HepG2 (cell line): Measurements from ENCODE around the gene CHCT1. TPM values are rescaled to one million over a fixed set of nuclear protein-coding genes. Genes with fewer than 3 reads are reported as not detected.

Source experiments
- BATF2 ChIP-seq: sonication (generic); formaldehyde crosslinking; IDR thresholded peaks from 2 replicates; pipeline ENCODE4 v1.8.0; 2022; ENCODE audit warnings: mild to moderate bottlenecking, missing genetic modification reagents, moderate library complexity
- EHMT2 ChIP-seq: fragments of 200-600 bp; sonication (generic); IDR thresholded peaks from 2 replicates; pipeline ENCODE4 v1.7.0; 2017; ENCODE audit warnings: antibody characterized with exemption, low read depth, low read length, borderline replicate concordance
- FOXA1 ChIP-seq, 2 experiments: fragments of 450-650 bp in 1 of 2; sonication (generic) in 1 of 2; formaldehyde crosslinking in 1 of 2; IDR thresholded peaks; 2 replicates each; pipeline versions ENCODE4 v1.4.0 to v1.6.1; 2016 to 2020; ENCODE audit warnings: missing genetic modification reagents in 1 of 2
- GATA4 ChIP-seq: sonication (generic); IDR thresholded peaks from 2 replicates; pipeline ENCODE4 v1.6.1; 2016; ENCODE audit warnings: antibody characterized with exemption, low read depth, borderline replicate concordance
- IRF2 ChIP-seq: IDR thresholded peaks from 2 replicates; pipeline ENCODE4 v1.6.1; 2018; ENCODE audit warnings: missing genetic modification reagents, missing compliant biosample characterization
- MED8 ChIP-seq: sonication (generic); formaldehyde crosslinking; IDR thresholded peaks from 2 replicates; pipeline ENCODE4 v1.8.1; 2023; ENCODE audit warnings: mild to moderate bottlenecking, missing genetic modification reagents; ENCODE audit not compliant: insufficient replicate concordance
- SETDB1 ChIP-seq: sonication (generic); formaldehyde crosslinking; IDR thresholded peaks from 2 replicates; pipeline ENCODE4 v1.5.1; 2020; ENCODE audit warnings: missing genetic modification reagents, mild to moderate bottlenecking, borderline replicate concordance
- SMAD9 ChIP-seq: sonication (generic); formaldehyde crosslinking; IDR thresholded peaks from 2 replicates; pipeline ENCODE4 v1.5.1; 2020; ENCODE audit warnings: mild to moderate bottlenecking, missing genetic modification reagents
- SP2 ChIP-seq: sonication (generic); formaldehyde crosslinking; IDR thresholded peaks from 2 replicates; pipeline ENCODE4 v1.5.1; 2020; ENCODE audit warnings: mild to moderate bottlenecking, missing genetic modification reagents
- SRSF1 ChIP-seq: fragments of 200-400 bp; formaldehyde crosslinking; optimal IDR thresholded peaks from 2 replicates; pipeline ENCODE3; 2017; ENCODE audit warnings: mild to moderate bottlenecking, low read depth, low read length, moderate library complexity
- SRY ChIP-seq: sonication (generic); formaldehyde crosslinking; IDR thresholded peaks from 2 replicates; pipeline ENCODE4 v1.8.0; 2022; ENCODE audit warnings: mild to moderate bottlenecking, missing genetic modification reagents
- TBX2 ChIP-seq: sonication (generic); formaldehyde crosslinking; IDR thresholded peaks from 2 replicates; pipeline ENCODE4 v1.5.0; 2020; ENCODE audit warnings: missing genetic modification reagents, mild to moderate bottlenecking, borderline replicate concordance
- TEAD3 ChIP-seq: optimal IDR thresholded peaks from 2 replicates; pipeline ENCODE3; 2016; ENCODE audit warnings: borderline replicate concordance
- TRIM22 ChIP-seq: fragments of 450-650 bp; IDR thresholded peaks from 2 replicates; pipeline ENCODE4 v1.6.1; 2017
- ZNF367 ChIP-seq: sonication (generic); formaldehyde crosslinking; IDR thresholded peaks from 2 replicates; pipeline ENCODE4 v1.4.0; 2020; ENCODE audit warnings: missing genetic modification reagents, borderline replicate concordance
- ZNF841 ChIP-seq: sonication (generic); formaldehyde crosslinking; IDR thresholded peaks from 2 replicates; pipeline ENCODE4 v1.8.1; 2023; ENCODE audit warnings: missing genetic modification reagents, borderline replicate concordance
- ZSCAN21 ChIP-seq: sonication (generic); formaldehyde crosslinking; IDR thresholded peaks from 2 replicates; pipeline ENCODE4 v1.8.0; 2022; ENCODE audit warnings: mild to moderate bottlenecking, missing genetic modification reagents, moderate library complexity, borderline replicate concordance
- polyA plus RNA-seq, 8 experiments: library from polyadenylated mRNA; depleted of rRNA in 3 of 8; stranded (reverse) in 7 of 8; unstranded in 1 of 8; fragments of >200 nt; fragmentation: Illumina TruSeq in 4 of 8; extraction: Trizol in 4 of 8; gene quantifications; 2 replicates each; pipeline versions ENCODE4 v1.2.1 to v1.2.3, GENCODE V29; 2011 to 2016; ENCODE audit warnings: low read depth in 4 of 8, missing spikeins in 1 of 8, mixed read lengths in 1 of 8; ENCODE audit not compliant: insufficient read depth in 1 of 8
- total RNA-seq, 5 experiments: library from RNA; depleted of rRNA; stranded (reverse); fragments of >200 nt; fragmentation: Illumina TruSeq; extraction: Trizol; gene quantifications; 2 replicates each; pipeline ENCODE4 v1.2.3, GENCODE V29; 2016; ENCODE audit warnings: low read depth in 1 of 5
- TF ChIP-seq, protein P1 (sequence below): IDR thresholded peaks from 2 replicates; pipeline ENCODE4 v1.6.1; 2016; ENCODE audit warnings: low read depth, missing genetic modification reagents, missing compliant biosample characterization

Gene CHCT1
- total and polyA plus RNA-seq, 2 of the 13 experiments (the other 11 are each of a cell fraction or from before 2014, with no cell fraction given): not detected

DNA sequence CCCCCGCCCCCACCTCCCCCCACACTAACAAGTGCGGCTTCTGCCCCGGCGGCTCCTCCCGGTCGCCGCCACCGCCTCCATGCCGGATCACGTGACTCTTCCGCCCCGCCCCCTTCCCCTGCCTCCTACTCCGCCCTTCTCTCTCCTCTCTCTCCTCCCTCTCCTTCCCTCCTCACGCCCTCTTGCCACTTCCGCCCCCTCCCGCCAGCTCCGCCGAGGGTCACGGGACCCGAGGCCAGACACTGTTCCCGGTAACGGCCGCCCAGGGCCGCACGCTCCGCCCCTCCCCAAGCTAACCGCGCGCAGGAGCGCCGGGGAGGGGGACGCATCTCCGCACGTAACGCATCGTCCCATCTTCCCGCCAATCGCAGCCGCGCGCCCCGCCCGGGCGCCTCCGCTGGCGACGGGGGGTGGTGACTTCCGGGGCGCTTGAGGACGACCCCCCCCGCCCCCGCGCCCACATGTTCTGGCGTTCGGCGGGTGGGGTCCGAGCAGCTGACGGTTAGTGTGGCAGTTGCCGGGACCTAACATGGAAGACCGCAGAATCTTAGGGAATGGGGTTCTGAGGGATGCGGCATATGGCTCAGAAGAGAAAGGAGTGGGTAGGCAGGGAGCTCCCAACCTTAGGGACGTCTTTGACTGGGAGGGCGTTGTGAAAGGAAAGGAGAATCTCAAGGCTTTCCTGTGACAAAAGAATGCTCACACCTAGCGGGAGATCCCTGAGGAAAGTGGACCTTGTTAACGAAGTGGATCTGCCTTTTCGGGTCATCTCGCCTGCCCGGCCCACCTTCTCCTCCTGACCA, 30.0 kb upstream of the CHCT1 start, which contains the start of gene USP32 (continued):
- no peak for TF ChIP-seq FOXA1 (IDR thresholded peaks at IDR 0.05)
- 0 out of 2 replicates have a peak, but pooled peaks have one; percentile 32 for TF ChIP-seq FOXA1 (CRISPR knock-in tag; IDR thresholded peaks at IDR 0.05)
- TF ChIP-seq ZNF367 (CRISPR knock-in tag): no peak
- no peak; the same call in 1 of the 2 replicates for TF ChIP-seq ZSCAN21
- TF ChIP-seq SETDB1: no peak
- TF ChIP-seq SP2: peak; percentile 77
- TF ChIP-seq TBX2 (CRISPR knock-in tag): peak; percentile 95
- peak; percentile 82; the same call in 1 of the 2 replicates for TF ChIP-seq ZNF841
- no peak for TF ChIP-seq SMAD9 (CRISPR knock-in tag)
- TF ChIP-seq MED8 (CRISPR knock-in tag): peak; percentile 96
- peak; percentile 95 for TF ChIP-seq BATF2
- 0 out of 2 replicates have a peak, but pooled peaks have one; percentile 59 for TF ChIP-seq TRIM22
- TF ChIP-seq IRF2 (CRISPR knock-in tag): peak; percentile 64; the same call in 1 of the 2 replicates
- peak; percentile 29; the same call in 1 of the 2 replicates for TF ChIP-seq GATA4
- peak; percentile 54; the same call in 1 of the 2 replicates for TF ChIP-seq SRY (CRISPR knock-in tag)
- TF ChIP-seq EHMT2: no peak
- TF ChIP-seq, protein P1, sequence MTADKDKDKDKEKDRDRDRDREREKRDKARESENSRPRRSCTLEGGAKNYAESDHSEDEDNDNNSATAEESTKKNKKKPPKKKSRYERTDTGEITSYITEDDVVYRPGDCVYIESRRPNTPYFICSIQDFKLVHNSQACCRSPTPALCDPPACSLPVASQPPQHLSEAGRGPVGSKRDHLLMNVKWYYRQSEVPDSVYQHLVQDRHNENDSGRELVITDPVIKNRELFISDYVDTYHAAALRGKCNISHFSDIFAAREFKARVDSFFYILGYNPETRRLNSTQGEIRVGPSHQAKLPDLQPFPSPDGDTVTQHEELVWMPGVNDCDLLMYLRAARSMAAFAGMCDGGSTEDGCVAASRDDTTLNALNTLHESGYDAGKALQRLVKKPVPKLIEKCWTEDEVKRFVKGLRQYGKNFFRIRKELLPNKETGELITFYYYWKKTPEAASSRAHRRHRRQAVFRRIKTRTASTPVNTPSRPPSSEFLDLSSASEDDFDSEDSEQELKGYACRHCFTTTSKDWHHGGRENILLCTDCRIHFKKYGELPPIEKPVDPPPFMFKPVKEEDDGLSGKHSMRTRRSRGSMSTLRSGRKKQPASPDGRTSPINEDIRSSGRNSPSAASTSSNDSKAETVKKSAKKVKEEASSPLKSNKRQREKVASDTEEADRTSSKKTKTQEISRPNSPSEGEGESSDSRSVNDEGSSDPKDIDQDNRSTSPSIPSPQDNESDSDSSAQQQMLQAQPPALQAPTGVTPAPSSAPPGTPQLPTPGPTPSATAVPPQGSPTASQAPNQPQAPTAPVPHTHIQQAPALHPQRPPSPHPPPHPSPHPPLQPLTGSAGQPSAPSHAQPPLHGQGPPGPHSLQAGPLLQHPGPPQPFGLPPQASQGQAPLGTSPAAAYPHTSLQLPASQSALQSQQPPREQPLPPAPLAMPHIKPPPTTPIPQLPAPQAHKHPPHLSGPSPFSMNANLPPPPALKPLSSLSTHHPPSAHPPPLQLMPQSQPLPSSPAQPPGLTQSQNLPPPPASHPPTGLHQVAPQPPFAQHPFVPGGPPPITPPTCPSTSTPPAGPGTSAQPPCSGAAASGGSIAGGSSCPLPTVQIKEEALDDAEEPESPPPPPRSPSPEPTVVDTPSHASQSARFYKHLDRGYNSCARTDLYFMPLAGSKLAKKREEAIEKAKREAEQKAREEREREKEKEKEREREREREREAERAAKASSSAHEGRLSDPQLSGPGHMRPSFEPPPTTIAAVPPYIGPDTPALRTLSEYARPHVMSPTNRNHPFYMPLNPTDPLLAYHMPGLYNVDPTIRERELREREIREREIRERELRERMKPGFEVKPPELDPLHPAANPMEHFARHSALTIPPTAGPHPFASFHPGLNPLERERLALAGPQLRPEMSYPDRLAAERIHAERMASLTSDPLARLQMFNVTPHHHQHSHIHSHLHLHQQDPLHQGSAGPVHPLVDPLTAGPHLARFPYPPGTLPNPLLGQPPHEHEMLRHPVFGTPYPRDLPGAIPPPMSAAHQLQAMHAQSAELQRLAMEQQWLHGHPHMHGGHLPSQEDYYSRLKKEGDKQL (CRISPR knock-in tag): 0 out of 2 replicates have a peak, but pooled peaks have one; percentile 28
- TF ChIP-seq TEAD3 (CRISPR knock-in tag): peak; percentile 45
- peak; percentile 99 for TF ChIP-seq SRSF1
